Colonic mucosa (tissue), 4 donors: ENCODE results near the gene GPI. TPM values are rescaled to one million over a fixed set of nuclear protein-coding genes. Genes with fewer than 3 reads are reported as not detected.

Experiments used
- DNase-seq: peaks from one replicate; pipeline ENCODE4 v3.0.0-alpha.2; 2020
- H3K27ac ChIP-seq: fragments of 200-600 bp; one replicate; pipeline ENCODE4 v1.8.0; 2021
- H3K27me3 ChIP-seq: fragments of 200-600 bp; one replicate; pipeline ENCODE4 v1.8.0; 2021
- H3K36me3 ChIP-seq: fragments of 200-600 bp; one replicate; pipeline ENCODE4 v1.8.0; 2021
- H3K4me1 ChIP-seq: fragments of 200-600 bp; one replicate; pipeline ENCODE4 v1.8.0; 2021; ENCODE audit warnings: mild to moderate bottlenecking
- H3K4me3 ChIP-seq: fragments of 200-600 bp; one replicate; pipeline ENCODE4 v1.8.0; 2021
- H3K9ac ChIP-seq, 2 donors: one replicate each; pipeline ENCODE4 v1.7.0; 2013; ENCODE audit warnings: control low read depth in 2 of 2, low read depth in 2 of 2, low read length in 2 of 2
- H3K9me3 ChIP-seq: fragments of 200-600 bp; one replicate; pipeline ENCODE4 v1.8.0; 2021
- CTCF ChIP-seq: fragments of 200-600 bp; IDR thresholded peaks from one replicate; pipeline ENCODE4 v1.8.0; 2022; ENCODE audit warnings: antibody characterized with exemption, mild to moderate bottlenecking
- intact Hi-C: fragments of 100-400 bp; cut with DNase I; formaldehyde crosslinking; loops from one replicate; pipeline ENCODE4 v1.14.1; 2022
- total RNA-seq, 2 donors: library from RNA; stranded (reverse); fragmentation: NEBNext Ultra II Directional in 1 of 2; extraction: Animal tissue kit (Norgen Biotek cat#: 25700) in 1 of 2; gene quantifications; one replicate each; pipeline ENCODE4 v1.2.1, GENCODE V29; 2021
- donor health status: healthy.
- donor health status: DM: no; HTN: no; CAD: no.
- donor health status: DM: no; HTN: no; CAD: no.

The GPI gene
- total RNA-seq, 2 donors from 2014 or later, result 470 to 592 TPM

- TF ChIP-seq CTCF, result no peak
- intact Hi-C loops, result loop anchor here (10.0 kb wide), 1 partner anchor 67 kb away; the partner anchor contains the start of gene GPI
- Histone ChIP-seq H3K27me3 (no peaks in the 10 kb centered on the region), H3K9me3 (no peaks in the 10 kb centered on the region), H3K36me3 (peaks cover 9% of the 10 kb centered on the region), H3K4me1 (peaks cover 8% of the 10 kb centered on the region), H3K4me3 (no peak overlapping the region), H3K27ac (no peak overlapping the region), H3K9ac (no peak overlapping the region)
- no peak for DNase-seq
Observed at GRCh38 chr19:34431681-34432402, 66.8 kb downstream of the GPI start.

GRCh38 chr19:34432797-34433196 is 67.8 kb downstream of the GPI start:
- Histone ChIP-seq H3K9me3 (no peaks in the 10 kb centered on the region), H3K27me3 (no peaks in the 10 kb centered on the region), H3K27ac (no peak overlapping the region), H3K4me1 (peaks cover 8% of the 10 kb centered on the region), H3K4me3 (no peak overlapping the region), H3K9ac (no peak overlapping the region), H3K36me3 (peaks cover 9% of the 10 kb centered on the region)
- no peak for TF ChIP-seq CTCF
- no peak for DNase-seq
- intact Hi-C loops, result loop anchor here (10.0 kb wide), 1 partner anchor 68 kb away; the partner anchor contains the start of gene GPI

- no peak overlapping the region for H3K27ac ChIP-seq
- DNase-seq, result no peak
- no peaks in the 10 kb centered on the region for H3K9me3 ChIP-seq
- peaks cover 9% of the 10 kb centered on the region for H3K36me3 ChIP-seq
- no peak for TF ChIP-seq CTCF
- intact Hi-C loops, result loop anchor here (10.0 kb wide), 1 partner anchor 72 kb away; the partner anchor contains the start of gene GPI
- no peaks in the 10 kb centered on the region for H3K4me1 ChIP-seq
- H3K9ac ChIP-seq, result no peak overlapping the region
- no peak overlapping the region for H3K4me3 ChIP-seq
- H3K27me3 ChIP-seq, result no peaks in the 10 kb centered on the region
Observed at GRCh38 chr19:34436716-34437115, 71.7 kb downstream of the GPI start.

GRCh38 chr19:34448191-34448590 is 83.2 kb downstream of the GPI start:
- Histone ChIP-seq H3K36me3 (peaks cover 26% of the 10 kb centered on the region), H3K27ac (no peak overlapping the region), H3K4me3 (no peak overlapping the region), H3K9me3 (no peaks in the 10 kb centered on the region), H3K4me1 (no peaks in the 10 kb centered on the region), H3K9ac (no peak overlapping the region), H3K27me3 (no peaks in the 10 kb centered on the region)
- no peak for DNase-seq
- intact Hi-C loops, result no loop called here
- TF ChIP-seq CTCF, result no peak

Other genes starting within 250 kb of the GPI start
- 100 to 1,000 TPM in 1 of 2 donors, 10 to 100 TPM in 1; 80.5 to 105 TPM for gene LSM14A, start 192.7 kb upstream of the GPI start, total RNA-seq
- gene GARRE1, start 110.6 kb upstream of the GPI start, total RNA-seq, result 10 to 100 TPM; 13.0 to 26.7 TPM
- gene PDCD2L, start 39.2 kb downstream of the GPI start, total RNA-seq, result 1 to 10 TPM; 5.9 to 9.9 TPM
- gene UBA2, start 63.2 kb downstream of the GPI start, total RNA-seq, result 10 to 100 TPM; 53.7 to 64.4 TPM
- gene WTIP, start 116.6 kb downstream of the GPI start, total RNA-seq, result 1 to 10 TPM; 2.1 to 3.6 TPM